Omental fat pad (tissue), 4 donors: ENCODE measurements around the gene RABEP2. TPM values are rescaled to one million over a fixed set of nuclear protein-coding genes. Genes with fewer than 3 reads are reported as not detected.

Experiments used
- ATAC-seq: fragments of 150-250 bp; one replicate; pipeline ENCODE4 v1.9.1; 2016; ENCODE audit warnings: mild to moderate bottlenecking, moderate library complexity; ENCODE audit not compliant: low FRiP score
- DNase-seq: peaks from one replicate; pipeline ENCODE4 v3.0.0-alpha.2; 2019; ENCODE audit warnings: low spot score
- total RNA-seq, 4 donors: library from RNA; depleted of rRNA; stranded (reverse); fragments of >200 nt; gene quantifications; one replicate each; pipeline ENCODE4 v1.1.0, GENCODE V29; 2016
- TF ChIP-seq, protein P1 (sequence below), 3 donors: fragments of 450-650 bp; IDR thresholded peaks; one replicate each; pipeline ENCODE4 v1.5.1; 2016 to 2017; ENCODE audit warnings: antibody characterized with exemption in 3 of 3, mild to moderate bottlenecking in 3 of 3, moderate library complexity in 2 of 3

RABEP2 gene
- total RNA-seq, 4 donors from 2014 or later: 10.1 to 21.7 (median 17.0) TPM

DNA sequence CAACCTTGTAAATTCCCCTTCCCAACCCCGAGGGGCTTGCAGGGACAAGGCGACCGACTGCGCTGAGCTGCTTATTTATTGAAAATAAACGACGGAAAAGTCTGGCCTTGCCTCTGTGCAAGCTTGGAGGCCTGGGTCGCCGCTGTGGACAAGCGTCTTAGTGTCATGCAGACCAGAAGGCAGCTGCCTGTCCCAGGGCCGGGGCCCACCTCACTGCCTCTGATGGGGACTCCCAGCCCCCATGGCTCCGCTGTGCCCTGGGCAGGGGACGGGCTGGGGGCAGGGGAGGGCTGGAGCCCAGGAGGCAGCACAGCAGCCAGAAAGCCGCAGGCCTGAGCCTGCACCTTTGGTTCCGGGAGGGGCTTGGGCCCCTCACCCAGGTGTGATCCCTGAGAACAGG, 20.7 kb downstream of the RABEP2 start:
- no peak for DNase-seq
- TF ChIP-seq, protein P1, sequence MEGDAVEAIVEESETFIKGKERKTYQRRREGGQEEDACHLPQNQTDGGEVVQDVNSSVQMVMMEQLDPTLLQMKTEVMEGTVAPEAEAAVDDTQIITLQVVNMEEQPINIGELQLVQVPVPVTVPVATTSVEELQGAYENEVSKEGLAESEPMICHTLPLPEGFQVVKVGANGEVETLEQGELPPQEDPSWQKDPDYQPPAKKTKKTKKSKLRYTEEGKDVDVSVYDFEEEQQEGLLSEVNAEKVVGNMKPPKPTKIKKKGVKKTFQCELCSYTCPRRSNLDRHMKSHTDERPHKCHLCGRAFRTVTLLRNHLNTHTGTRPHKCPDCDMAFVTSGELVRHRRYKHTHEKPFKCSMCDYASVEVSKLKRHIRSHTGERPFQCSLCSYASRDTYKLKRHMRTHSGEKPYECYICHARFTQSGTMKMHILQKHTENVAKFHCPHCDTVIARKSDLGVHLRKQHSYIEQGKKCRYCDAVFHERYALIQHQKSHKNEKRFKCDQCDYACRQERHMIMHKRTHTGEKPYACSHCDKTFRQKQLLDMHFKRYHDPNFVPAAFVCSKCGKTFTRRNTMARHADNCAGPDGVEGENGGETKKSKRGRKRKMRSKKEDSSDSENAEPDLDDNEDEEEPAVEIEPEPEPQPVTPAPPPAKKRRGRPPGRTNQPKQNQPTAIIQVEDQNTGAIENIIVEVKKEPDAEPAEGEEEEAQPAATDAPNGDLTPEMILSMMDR (IDR thresholded peaks at IDR 0.05): no peak
- no peak for ATAC-seq

DNA sequence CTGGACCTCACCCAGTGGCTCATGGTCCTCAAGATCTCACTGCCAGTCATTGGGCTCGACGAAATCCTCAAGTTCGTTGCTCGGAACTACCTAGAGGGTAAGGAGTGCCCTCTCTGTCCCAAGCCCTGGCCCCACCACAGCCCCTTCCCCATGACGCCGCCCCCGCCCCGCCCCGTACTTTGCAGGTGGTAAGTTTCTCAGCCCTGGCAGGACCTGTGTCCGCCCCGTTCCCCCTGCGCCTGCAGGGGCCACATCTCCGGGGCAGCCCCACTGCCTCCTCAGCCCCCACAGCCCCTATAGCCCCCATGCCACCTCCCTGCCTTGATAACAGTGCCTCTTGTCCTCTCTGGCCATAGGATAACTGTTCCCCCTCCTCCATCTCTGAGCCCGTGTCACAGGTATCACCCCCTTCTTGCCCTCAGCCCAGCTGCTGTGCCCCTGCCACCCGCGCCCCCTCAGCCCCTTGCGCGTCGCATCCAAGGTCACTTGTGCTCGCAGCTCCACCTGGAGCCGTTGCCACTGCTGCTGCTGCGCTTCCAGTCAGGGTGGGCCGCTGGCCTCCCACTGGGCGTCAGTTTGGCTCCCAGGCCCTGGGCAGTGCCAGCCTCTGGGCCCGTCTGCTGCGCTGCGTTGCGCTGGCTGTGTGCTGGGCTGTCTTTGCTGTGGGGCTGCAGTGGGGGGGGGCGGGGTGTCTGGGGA, 21.5 kb downstream of the RABEP2 start:
- ATAC-seq (no peak), DNase-seq (no peak)
- TF ChIP-seq, protein P1 (IDR thresholded peaks at IDR 0.05): no peak

DNA sequence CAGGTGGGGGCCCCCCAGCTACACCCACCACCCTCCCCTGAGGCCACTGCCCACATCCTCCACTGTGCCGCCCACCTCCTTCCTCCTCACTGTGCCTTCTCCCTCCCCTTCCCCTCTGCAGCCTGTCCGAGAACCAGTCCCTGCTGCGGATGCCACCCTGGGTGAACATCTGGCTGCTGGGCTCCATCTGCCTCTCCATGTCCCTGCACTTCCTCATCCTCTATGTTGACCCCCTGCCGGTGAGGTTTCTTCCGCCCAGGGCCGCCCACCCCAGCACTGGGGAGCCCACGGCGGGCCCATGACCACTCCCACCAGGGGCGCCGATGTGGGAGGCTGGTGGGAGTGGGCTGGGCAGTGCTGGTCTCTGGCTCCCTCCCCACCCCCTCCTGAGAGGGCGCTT, 22.1 kb downstream of the RABEP2 start:
- TF ChIP-seq, protein P1 (IDR thresholded peaks at IDR 0.05): no peak
- no peak for ATAC-seq

DNA sequence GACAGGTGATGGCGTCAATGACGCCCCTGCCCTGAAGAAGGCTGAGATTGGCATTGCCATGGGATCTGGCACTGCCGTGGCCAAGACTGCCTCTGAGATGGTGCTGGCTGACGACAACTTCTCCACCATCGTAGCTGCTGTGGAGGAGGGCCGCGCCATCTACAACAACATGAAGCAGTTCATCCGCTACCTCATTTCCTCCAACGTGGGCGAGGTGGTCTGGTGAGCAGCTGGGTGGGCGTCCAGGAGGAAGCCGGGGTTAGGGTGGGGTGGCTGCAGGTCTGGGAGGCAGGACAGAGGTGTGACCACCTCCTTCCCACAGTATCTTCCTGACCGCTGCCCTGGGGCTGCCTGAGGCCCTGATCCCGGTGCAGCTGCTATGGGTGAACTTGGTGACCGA, 23.2 kb downstream of the RABEP2 start:
- TF ChIP-seq, protein P1 (IDR thresholded peaks at IDR 0.05): no peak
- ATAC-seq: no peak

More for the DNA sequence above, 22.1 kb downstream of the RABEP2 start:
- DNase-seq: no peak

DNA sequence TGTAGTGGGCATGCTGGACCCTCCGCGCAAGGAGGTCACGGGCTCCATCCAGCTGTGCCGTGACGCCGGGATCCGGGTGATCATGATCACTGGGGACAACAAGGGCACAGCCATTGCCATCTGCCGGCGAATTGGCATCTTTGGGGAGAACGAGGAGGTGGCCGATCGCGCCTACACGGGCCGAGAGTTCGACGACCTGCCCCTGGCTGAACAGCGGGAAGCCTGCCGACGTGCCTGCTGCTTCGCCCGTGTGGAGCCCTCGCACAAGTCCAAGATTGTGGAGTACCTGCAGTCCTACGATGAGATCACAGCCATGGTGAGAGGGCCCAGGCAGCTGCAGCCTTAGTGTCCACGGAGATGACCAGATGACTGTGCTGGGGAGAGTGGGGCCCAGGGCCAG, 24.4 kb downstream of the RABEP2 start:
- ATAC-seq (no peak), DNase-seq (no peak)
- TF ChIP-seq, protein P1 (IDR thresholded peaks at IDR 0.05): no peak

More for the DNA sequence above, 23.2 kb downstream of the RABEP2 start:
- DNase-seq: no peak

DNA sequence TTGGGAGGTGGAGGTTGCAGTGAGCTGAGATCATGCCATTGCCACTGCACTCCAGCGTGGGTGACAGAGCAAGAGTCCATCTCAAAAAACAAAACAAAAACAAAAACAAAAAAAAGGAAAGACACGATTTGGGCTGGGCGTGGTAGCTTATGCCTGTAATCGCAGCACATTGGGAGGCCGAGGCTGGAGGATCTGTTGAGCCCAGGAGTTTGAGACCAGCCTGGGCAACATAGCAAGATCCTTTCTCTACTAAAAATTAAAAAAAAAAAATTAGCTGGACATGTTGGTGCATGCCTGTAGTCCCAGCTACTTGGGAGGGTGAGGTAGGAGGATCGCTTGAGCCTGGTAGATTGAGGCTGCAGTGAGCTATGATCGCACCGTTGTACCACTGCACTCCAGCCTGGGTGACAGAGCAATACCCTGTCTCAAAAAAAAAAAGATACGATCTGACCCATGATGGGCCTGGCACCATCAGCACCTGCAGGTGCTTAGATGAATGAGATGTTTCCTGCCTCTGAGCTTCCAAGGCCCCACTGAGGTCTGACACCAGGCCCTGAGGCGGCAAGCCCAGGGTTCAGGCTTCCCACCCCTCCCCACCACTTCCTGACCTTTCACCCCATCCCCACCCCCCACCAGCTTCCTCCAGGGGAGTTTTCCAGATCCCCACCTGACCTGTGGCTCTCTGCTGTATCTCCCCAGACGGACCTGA, 25.0 kb downstream of the RABEP2 start:
- TF ChIP-seq, protein P1 (IDR thresholded peaks at IDR 0.05): no peak
- ATAC-seq (no peak), DNase-seq (no peak)

DNA sequence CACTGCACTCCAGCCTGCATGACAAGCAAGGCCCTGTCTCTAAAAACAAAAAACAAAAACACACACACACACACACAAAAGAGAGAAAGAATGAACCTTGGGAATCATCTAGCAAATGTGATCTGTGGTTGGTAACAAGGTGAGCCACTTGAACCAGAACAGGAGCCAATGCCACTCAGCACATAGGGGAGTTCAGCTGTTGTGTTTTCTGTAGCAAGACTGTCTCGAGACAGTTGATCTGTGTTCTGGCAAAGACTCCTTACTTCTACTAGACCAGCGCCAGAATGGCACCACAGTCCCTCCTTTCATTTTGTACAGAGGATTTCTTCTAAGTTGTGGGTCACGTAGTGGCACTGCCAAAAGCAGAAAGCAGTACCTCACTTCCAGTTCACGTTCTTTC, 26.1 kb downstream of the RABEP2 start:
- TF ChIP-seq, protein P1 (IDR thresholded peaks at IDR 0.05): no peak
- DNase-seq (no peak), ATAC-seq (no peak)
